ENCODE results near the gene PNMA1.

The PNMA1 gene

DNA sequence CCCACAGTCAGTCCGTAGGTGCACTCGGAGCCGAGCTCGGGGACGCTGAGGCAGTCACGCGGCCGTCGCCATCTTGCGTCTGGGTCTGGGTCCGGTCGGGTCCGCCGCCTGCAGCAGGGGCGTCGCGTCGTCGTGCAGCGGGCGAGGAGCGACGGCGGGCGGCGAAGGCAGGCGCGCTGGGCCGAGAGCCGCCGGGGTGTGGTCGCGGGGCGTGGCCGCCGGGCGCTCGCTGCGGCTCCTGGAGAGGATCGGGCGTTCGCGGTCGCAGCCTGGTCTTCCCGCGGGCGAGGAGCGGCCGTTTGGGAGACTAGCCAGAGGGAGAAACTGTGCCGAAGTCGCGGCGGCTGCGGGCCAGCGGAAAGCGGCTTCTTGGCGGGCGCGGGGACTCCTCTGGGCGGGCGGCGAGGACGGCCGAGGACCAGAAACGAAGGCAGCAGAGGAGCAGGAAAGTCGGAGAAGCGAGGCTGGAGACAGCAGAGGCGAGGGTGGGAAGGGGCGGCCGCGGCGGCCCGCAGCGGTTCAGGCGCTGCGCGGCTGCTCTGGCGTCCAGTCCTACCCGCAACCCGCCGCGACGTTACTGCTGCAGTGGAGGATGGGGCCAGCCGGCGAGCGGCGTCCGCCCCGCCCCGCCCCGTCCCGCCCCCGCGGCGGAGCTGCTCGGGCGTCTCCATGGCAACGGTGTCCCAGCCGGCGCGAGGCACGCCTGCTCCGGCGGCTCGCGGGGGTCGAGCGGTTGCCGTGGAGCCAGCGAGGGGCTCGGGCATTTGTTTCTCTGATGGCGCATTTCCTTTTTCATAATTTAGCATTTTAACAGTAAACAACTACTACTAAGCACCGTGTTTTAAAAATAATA, at the start of gene PNMA1:
PNMA1 (minus strand) TSS at position 582 of the 853 bp plus-strand sequence. CDS start 745 bp downstream, outside the sequence.
- DNase-seq (ENCODE audit: low spot score), result peak; percentile 88

DNA sequence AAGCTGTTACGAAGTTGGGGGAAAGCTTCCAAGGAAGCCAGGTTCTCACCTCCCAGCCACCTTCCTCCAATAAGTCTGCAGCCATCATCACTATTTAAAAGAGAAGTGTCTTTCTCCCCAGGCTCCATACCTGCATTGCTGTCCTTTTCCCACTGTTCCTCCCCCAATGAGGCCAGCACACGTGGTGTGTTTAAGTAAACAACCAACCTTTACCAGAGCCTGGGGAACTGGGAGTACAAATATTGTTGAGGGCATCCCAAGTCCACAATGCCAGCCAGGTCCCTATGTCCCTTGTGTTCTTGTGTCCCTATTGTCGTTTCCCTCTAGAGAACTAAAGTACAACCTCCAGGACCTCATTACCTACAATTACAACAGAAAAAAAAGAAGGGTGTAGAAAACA, 49.2 kb upstream of the PNMA1 start:
- DNase-seq (ENCODE audit: low spot score), result no peak

DNA sequence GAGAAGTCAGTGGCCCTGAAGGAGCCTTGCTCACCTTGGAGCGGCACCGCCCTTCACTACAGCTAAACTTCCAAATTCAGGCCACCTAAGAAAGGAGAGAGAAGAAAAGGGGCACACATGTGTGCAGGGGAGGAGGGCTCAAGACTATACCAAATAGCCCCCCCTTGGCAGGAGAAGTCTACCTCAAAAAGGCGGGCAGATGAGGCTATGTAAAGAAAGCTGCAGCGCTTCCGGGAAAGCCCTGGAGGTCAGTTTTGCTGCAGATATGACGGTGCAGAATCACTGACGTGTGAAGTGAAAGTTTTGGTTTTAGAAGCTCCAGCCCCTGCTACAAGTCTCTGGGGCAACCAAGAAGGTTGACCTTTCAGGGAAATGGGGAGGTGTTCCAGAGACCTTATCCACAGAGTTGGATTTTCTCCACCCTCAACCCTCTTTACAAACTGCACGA, 48.2 kb upstream of the PNMA1 start:
- no peak for DNase-seq (ENCODE audit: low spot score)

GRCh38 chr14:73761618-73762355, 47.6 kb upstream of the PNMA1 start:
- DNase-seq (ENCODE audit: low spot score), result no peak

GRCh38 chr14:73760598-73761586, 46.7 kb upstream of the PNMA1 start:
- no peak for DNase-seq (ENCODE audit: low spot score)

DNA sequence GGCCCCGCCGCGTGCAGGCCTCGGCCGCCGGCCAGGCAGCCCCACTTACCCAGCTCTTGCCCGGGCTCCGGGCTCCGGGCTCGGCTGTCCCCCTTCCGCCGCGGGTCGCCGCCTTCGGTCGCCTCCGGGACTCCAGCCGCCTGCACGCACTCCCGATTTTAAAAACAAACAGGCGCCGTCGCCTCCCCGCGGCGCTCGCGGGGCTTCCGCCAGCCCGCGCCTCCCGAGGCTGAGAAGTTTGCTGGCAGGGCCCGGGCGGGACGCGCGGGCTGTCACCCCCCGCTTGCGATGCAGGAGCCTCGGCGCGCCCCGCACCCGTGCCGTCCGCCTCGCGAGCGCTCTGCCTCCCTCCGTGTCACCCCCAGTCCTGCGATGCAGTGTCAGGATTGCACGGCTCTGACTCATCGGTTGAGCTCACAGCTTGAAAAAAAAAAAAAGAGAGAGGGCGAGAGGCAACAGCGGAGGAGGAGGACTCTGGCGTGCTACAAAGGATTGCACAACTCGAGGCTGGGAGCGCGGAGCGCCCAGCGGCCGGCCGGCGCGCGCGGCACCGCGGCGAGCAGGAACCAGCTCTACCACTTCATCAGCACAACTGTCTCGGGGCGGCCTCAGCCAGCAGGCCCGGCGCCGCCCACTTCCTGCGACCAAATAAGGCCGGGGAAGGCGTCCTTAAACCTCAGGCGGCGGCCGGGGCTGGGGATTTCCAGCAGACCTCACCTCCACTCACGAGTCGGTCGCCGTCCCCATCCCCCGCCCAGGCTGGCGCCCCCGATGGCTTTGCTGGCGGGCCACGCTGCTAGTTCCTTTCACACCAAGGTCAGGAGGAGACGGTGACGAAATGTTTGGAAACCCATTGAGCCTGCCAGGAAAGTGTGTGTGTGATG, 45.8 kb upstream of the PNMA1 start:
- DNase-seq (ENCODE audit: low spot score), result peak; percentile 99

DNA sequence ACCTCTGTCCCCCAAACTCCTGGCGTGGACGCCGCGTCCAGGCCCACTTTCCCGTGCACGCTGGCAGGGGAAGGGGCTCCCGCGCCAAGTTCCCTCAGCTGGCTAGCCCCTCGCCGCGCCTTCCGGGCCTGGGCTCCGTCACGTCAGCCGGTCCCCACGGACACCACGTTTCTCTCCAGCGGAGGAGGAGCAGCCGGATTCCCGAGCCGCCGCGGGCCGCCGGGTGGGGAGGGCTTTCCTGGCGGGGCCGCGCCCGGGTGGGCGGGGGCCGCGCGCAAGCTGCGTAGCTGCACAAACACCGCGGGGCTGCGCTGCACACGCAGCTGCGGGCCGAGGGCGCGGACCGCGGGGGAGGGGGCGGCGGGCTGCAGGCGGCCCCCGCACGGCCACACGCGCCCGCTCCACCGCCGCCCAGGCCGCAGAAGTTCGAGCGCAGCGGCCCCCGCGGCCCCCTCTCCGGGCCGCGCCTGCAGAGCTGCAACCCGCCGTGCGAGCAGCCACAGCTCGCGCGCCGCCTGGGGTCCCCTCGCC, 45.1 kb upstream of the PNMA1 start:
- peak; percentile 60 for DNase-seq (ENCODE audit: low spot score)

GRCh38 chr14:73758392-73759182, 44.4 kb upstream of the PNMA1 start:
- DNase-seq (ENCODE audit: low spot score), result peak; percentile 85

- no peak for DNase-seq (ENCODE audit: low spot score)
These were observed 43.8 kb upstream of the PNMA1 start for GRCh38 chr14:73757876-73758391.

- no peak for DNase-seq (ENCODE audit: low spot score)
These were observed 43.2 kb upstream of the PNMA1 start for GRCh38 chr14:73757381-73757780.

DNA sequence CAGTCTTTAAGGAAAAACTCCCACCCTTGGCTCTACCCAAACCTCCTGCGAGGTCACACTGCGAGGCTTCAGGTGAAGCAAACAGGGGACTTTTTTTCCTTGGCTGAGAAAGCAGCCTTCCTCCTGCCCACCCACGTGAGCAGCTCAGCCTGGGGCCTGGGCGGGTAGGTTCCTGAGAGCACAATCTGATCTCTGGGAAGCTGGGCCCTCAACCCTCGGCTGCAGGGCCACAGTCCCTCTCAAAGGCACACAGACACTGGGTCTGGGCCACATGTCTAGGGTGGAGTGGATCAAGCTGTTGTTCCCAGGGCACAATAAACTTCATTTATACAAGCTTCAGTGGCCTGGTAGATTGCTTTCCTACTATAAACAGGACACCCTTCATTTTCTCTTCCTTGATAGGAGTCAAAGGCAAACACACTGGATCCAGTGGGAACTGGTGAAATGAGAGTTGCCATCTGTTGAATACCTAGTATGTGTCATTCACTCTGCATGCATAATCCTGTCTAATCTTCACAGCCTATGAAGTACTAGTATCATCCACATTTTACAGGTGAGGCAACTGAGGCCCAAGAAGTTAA, 41.3 kb upstream of the PNMA1 start:
- DNase-seq (ENCODE audit: low spot score), result no peak

- no peak for DNase-seq (ENCODE audit: low spot score)
These were observed 40.8 kb upstream of the PNMA1 start for GRCh38 chr14:73754911-73755360.

GRCh38 chr14:73753887-73754795, 40.0 kb upstream of the PNMA1 start:
- peak; percentile 62 for DNase-seq (ENCODE audit: low spot score)

DNA sequence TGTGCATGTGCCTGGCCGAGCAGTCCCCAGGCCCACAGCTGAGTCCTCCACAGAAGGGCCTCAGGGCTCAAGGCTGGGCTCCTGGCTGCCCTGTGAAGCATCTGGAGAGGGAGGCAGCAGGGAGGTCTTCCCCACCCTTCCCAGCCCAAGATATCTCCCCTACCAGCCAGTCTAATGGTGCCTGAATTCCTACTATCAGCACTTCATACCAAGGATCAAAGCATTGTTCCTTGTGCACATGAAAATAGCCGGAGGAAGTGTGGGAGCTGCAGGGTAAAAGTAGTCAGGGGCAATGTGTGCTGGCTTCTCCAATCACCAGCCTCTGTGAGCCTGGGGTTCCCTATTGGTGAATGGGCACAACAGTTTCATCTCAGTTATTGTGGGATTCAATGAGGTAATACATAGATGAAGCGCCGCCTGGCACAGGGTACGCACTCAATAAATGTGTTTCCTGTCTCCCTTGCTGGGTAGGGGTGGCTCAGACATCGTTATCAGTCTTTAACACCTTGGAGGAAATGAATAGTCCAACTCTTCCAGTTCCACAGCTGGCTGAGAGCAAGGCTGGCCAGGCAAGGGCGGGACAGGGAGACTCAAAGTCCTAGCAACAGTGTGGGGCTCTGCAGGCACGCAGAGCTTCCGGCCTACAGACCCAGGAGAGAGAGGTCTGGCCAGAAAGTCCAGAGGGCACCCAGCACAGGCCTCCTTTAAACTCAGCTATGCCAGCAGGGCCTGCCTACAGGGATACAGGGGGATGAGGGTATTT, 39.1 kb upstream of the PNMA1 start:
- no peak for DNase-seq (ENCODE audit: low spot score)

- no peak for DNase-seq (ENCODE audit: low spot score)
These were observed 38.3 kb upstream of the PNMA1 start for GRCh38 chr14:73752297-73752992.

DNA sequence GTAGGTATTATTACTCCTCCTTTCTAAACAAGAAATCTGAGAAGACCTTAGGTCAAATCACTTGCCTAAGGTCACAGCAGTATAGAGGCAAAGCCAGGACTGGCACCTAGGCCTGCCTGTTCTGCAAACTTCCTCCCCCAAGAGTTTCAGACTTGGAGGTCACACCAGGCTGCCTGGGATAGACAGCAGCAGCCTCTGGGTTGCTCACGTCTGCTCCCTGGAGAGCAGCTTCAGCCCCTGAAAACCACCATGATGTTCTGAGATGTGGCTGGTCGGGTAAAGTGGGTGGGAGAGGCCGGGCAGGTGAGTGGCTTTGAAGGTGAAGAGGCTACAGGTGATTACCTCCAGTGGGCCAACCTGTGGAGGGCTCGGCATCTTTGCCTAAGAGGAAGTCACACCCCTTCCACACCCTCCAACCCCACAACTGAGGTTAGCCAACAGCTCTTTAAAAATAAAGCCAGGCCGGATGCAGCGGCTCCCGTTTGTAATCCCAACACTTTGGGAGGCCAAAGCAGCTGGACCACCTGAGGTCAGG, 37.0 kb upstream of the PNMA1 start:
- peak; percentile 75 for DNase-seq (ENCODE audit: low spot score)
